ENCODE data around the gene THRB. TPM values are rescaled to one million over a fixed set of nuclear protein-coding genes. Genes with fewer than 3 reads are reported as not detected.

Gene THRB
- total and polyA plus RNA-seq, 11 donors: 4.8 to 28.5 (median 21.0) TPM

DNA sequence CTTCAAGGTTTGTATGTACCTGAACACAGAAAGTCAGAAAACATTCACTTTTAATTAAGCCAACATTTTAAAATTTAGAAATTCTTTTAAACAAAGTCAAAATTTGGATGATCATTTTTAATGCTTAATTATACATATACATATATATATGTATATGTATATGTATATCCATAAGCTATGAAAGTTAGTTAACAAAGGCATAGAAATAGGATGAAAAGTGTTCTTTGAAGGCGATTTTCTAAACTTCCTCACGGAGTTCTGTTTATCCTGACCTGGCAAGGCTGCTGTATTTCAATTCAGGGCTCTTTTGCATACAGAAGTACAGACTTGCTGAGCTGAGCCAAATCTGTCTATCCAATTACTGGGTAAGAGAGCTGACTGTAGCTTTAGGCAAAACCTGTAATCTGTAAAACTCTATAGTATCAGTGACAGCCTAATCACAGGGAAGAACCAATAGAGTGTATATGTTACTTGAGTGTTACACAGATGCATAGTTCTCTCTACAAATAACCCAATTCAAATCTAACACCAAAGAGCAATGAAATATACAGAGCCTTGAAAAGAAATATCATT lies 32.1 kb upstream of the THRB start:
- H3K27ac ChIP-seq: no peak overlapping the region
- H3K9me3 ChIP-seq: no peaks in the 10 kb centered on the region
- no peak for TF ChIP-seq POLR2A (IDR thresholded peaks at IDR 0.05)
- TF ChIP-seq, protein P1, sequence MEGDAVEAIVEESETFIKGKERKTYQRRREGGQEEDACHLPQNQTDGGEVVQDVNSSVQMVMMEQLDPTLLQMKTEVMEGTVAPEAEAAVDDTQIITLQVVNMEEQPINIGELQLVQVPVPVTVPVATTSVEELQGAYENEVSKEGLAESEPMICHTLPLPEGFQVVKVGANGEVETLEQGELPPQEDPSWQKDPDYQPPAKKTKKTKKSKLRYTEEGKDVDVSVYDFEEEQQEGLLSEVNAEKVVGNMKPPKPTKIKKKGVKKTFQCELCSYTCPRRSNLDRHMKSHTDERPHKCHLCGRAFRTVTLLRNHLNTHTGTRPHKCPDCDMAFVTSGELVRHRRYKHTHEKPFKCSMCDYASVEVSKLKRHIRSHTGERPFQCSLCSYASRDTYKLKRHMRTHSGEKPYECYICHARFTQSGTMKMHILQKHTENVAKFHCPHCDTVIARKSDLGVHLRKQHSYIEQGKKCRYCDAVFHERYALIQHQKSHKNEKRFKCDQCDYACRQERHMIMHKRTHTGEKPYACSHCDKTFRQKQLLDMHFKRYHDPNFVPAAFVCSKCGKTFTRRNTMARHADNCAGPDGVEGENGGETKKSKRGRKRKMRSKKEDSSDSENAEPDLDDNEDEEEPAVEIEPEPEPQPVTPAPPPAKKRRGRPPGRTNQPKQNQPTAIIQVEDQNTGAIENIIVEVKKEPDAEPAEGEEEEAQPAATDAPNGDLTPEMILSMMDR (IDR thresholded peaks at IDR 0.05): no peak
- ATAC-seq: no peak
- intact Hi-C loops (cut with DNase I): loop anchor here in 1 of 10 donors (10.0 kb wide), 1 partner anchor 58 kb away; no protein-coding TSS in a partner anchor
- WGBS, 4 donors: 51 to 60% (median 57%) methylated on average over 2 of the region's 2 CpGs
- no peak overlapping the region for H3K4me3 ChIP-seq
- peaks cover 0 to 5% (median 0%) of the 10 kb centered on the region in 9 donors for H3K27me3 ChIP-seq
- H3K36me3 ChIP-seq: no peaks in the 10 kb centered on the region
- H3K4me1 ChIP-seq: peaks cover 0 to 9% (median 5%) of the 10 kb centered on the region in 12 donors
- DNase-seq: no peak

GRCh38 chr3:24525557-24525956 lies 30.9 kb upstream of the THRB start:
- ATAC-seq: no peak

DNA sequence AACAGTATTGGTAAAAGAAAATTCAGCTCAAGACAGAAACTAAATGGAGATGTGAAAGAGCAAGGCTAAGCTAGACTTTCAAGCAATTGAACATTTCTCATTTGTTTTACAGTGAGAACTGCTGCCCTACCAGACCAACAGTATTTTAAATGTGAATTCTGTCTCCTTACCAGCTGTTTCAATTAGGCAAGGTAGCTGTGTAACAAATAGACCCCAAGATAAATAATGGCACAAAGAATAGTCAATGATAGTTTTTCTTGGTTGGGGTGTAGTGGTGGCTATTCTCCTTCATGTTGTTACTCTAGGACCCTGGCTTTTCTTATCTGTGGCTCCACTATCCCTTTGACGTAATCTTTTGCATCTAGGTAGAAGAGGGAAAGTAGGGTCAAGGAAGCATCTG lies 30.4 kb upstream of the THRB start:
- intact Hi-C loops (cut with DNase I): loop anchor here in 1 of 10 donors (10.0 kb wide), 1 partner anchor 60 kb away; no protein-coding TSS in a partner anchor
- no peak overlapping the region for H3K27ac ChIP-seq
- 92 to 100% (median 96%) methylated on average over 1 of the region's 1 CpG for WGBS, 4 donors

More at GRCh38 chr3:24525557-24525956, 30.9 kb upstream of the THRB start:
- DNase-seq: no peak
- H3K27ac ChIP-seq: no peak overlapping the region
- H3K4me3 ChIP-seq: no peak overlapping the region
- no peaks in the 10 kb centered on the region for H3K9me3 ChIP-seq
- H3K27me3 ChIP-seq: peaks cover 0 to 14% (median 0%) of the 10 kb centered on the region in 9 donors
- WGBS, 4 donors: 84 to 100% (median 95%) methylated on average over 1 of the region's 1 CpG
- intact Hi-C loops (cut with DNase I): loop anchor here in 1 of 10 donors (10.0 kb wide), 1 partner anchor 59 kb away; no protein-coding TSS in a partner anchor
- no peaks in the 10 kb centered on the region for H3K36me3 ChIP-seq
- no peak for TF ChIP-seq POLR2A (IDR thresholded peaks at IDR 0.05)
- TF ChIP-seq, protein P1 (IDR thresholded peaks at IDR 0.05): no peak
- H3K4me1 ChIP-seq: peaks cover 0 to 15% (median 10%) of the 10 kb centered on the region in 12 donors

More for the DNA sequence above, 30.4 kb upstream of the THRB start:
- TF ChIP-seq, protein P1 (IDR thresholded peaks at IDR 0.05): no peak
- no peak for TF ChIP-seq POLR2A (IDR thresholded peaks at IDR 0.05)
- ATAC-seq: no peak
- Histone ChIP-seq H3K4me3 (no peak overlapping the region), H3K36me3 (no peaks in the 10 kb centered on the region), H3K27me3 (peaks cover 0 to 20% (median 0%) of the 10 kb centered on the region in 9 donors), H3K9me3 (no peaks in the 10 kb centered on the region), H3K4me1 (peaks cover 0 to 15% (median 10%) of the 10 kb centered on the region in 12 donors)
- DNase-seq: no peak

Data from heart left ventricle (tissue), 16 donors.